IMR-90 (cell line): ENCODE data around the gene PLA2G2E. TPM values are rescaled to one million over a fixed set of nuclear protein-coding genes. Genes with fewer than 3 reads are reported as not detected.

Source experiments
- ATAC-seq: fragments of 200-7000 bp; cut with Tn5 transposase; 2 replicates; pipeline ENCODE4 v1.9.1; 2020; ENCODE audit warnings: low read depth, mild to moderate bottlenecking, moderate library complexity
- BruUV-seq: library from RNA; stranded (reverse); fragments of 400-500 nt; replicated peaks from 2 replicates; lab custom pipeline; 2021; lab: Mats Ljungman, UMichigan
- CTCF ChIA-PET: fragments of 300-600 bp; formaldehyde crosslinking; extraction: SDS; loops from one replicate; lab custom pipeline; 2021; ENCODE audit warnings: antibody characterized with exemption; lab: Yijun Ruan, JAX
- POLR2A ChIA-PET: fragments of 300-600 bp; sonication (Branson Sonifier 250); formaldehyde crosslinking; loops from one replicate; lab custom pipeline; 2022; ENCODE audit warnings: antibody characterized with exemption; ENCODE audit not compliant: unreplicated experiment; lab: Charles Lee
- DNase-seq: peaks from one replicate; pipeline ENCODE4 v3.0.0; 2013
- H2AFZ ChIP-seq: replicated peaks from 2 replicates; pipeline ENCODE3; 2013; ENCODE audit warnings: low read length, mild to moderate bottlenecking; ENCODE audit not compliant: poor library complexity
- H2AK5ac ChIP-seq: 2 replicates; pipeline ENCODE4 v1.6.1; 2013; ENCODE audit warnings: low read depth, low read length, inconsistent platforms
- H2AK9ac ChIP-seq: replicated peaks from 2 replicates; pipeline ENCODE3; 2013; ENCODE audit warnings: mild to moderate bottlenecking, low read depth, low read length, moderate library complexity; ENCODE audit not compliant: poor library complexity
- H2BK120ac ChIP-seq: 2 replicates; pipeline ENCODE4 v1.6.1; 2013; ENCODE audit warnings: low read depth, low read length, inconsistent platforms
- H2BK15ac ChIP-seq: 3 replicates; pipeline ENCODE4 v1.6.1; 2013; ENCODE audit warnings: low read depth, low read length, inconsistent platforms
- H2BK20ac ChIP-seq: 2 replicates; pipeline ENCODE4 v1.6.1; 2013; ENCODE audit warnings: low read depth, mild to moderate bottlenecking, inconsistent platforms, low read length, moderate library complexity
- H2BK5ac ChIP-seq: 2 replicates; pipeline ENCODE4 v1.6.1; 2013; ENCODE audit warnings: mild to moderate bottlenecking, low read depth, low read length, inconsistent platforms; ENCODE audit not compliant: poor library complexity, severe bottlenecking
- H3K14ac ChIP-seq: replicated peaks from 2 replicates; pipeline ENCODE4 v1.6.1; 2013; ENCODE audit warnings: low read depth, low read length, inconsistent platforms
- H3K18ac ChIP-seq: 2 replicates; pipeline ENCODE4 v1.6.1; 2013; ENCODE audit warnings: low read depth, low read length, control low read depth
- H3K23ac ChIP-seq: 2 replicates; pipeline ENCODE4 v1.6.1; 2013; ENCODE audit warnings: low read depth, low read length, inconsistent platforms
- H3K27ac ChIP-seq: 2 replicates; pipeline ENCODE4 v1.5.1; 2013; ENCODE audit warnings: mild to moderate bottlenecking, control low read depth, low read length; ENCODE audit not compliant: insufficient read depth
- H3K27me3 ChIP-seq: 2 replicates; pipeline ENCODE4 v1.6.1; 2013; ENCODE audit warnings: low read length; ENCODE audit not compliant: control insufficient read depth, insufficient read depth
- H3K36me3 ChIP-seq: 2 replicates; pipeline ENCODE4 v1.6.1; 2013; ENCODE audit warnings: low read length, mixed read lengths; ENCODE audit not compliant: control insufficient read depth, insufficient read depth
- H3K4ac ChIP-seq: 2 replicates; pipeline ENCODE4 v1.6.1; 2013; ENCODE audit warnings: low read depth, low read length, inconsistent platforms
- H3K4me1 ChIP-seq: 2 replicates; pipeline ENCODE4 v1.6.1; 2013; ENCODE audit warnings: low read length, mixed read lengths; ENCODE audit not compliant: control insufficient read depth, insufficient read depth
- H3K4me2 ChIP-seq: 2 replicates; pipeline ENCODE4 v1.6.1; 2013; ENCODE audit warnings: low read depth, mild to moderate bottlenecking, control low read depth, low read length, moderate library complexity
- H3K4me3 ChIP-seq: 2 replicates; pipeline ENCODE4 v1.5.1; 2013; ENCODE audit warnings: low read depth, mild to moderate bottlenecking, control low read depth, low read length, moderate library complexity; ENCODE audit not compliant: insufficient read depth
- H3K56ac ChIP-seq: 2 replicates; pipeline ENCODE4 v1.6.1; 2013; ENCODE audit warnings: low read length, inconsistent platforms; ENCODE audit not compliant: insufficient read depth; ENCODE audit errors: extremely low read depth
- H3K79me1 ChIP-seq, 2 experiments: 2 replicates each; pipeline ENCODE4 v1.6.1; 2013; ENCODE audit warnings: low read length in 2 of 2, inconsistent platforms in 1 of 2, low read depth in 1 of 2
- H3K9ac ChIP-seq: 2 replicates; pipeline ENCODE4 v1.6.1; 2013; ENCODE audit warnings: low read depth, low read length, control low read depth
- H3K9me1 ChIP-seq: 2 replicates; pipeline ENCODE4 v1.6.1; 2013; ENCODE audit warnings: low read length, inconsistent platforms; ENCODE audit not compliant: insufficient read depth
- H3K9me3 ChIP-seq: 2 replicates; pipeline ENCODE4 v1.6.1; 2013; ENCODE audit warnings: low read length; ENCODE audit not compliant: control insufficient read depth, insufficient read depth
- H4K20me1 ChIP-seq: 2 replicates; pipeline ENCODE4 v1.6.1; 2013; ENCODE audit warnings: low read length, inconsistent platforms; ENCODE audit not compliant: insufficient read depth
- H4K5ac ChIP-seq: 2 replicates; pipeline ENCODE4 v1.6.1; 2013; ENCODE audit warnings: mild to moderate bottlenecking, low read depth, low read length, control low read depth
- H4K8ac ChIP-seq, 2 experiments: 2 replicates each; pipeline ENCODE4 v1.6.1; 2013; ENCODE audit warnings: low read depth in 2 of 2, low read length in 2 of 2, control low read depth in 1 of 2, inconsistent platforms in 1 of 2
- H4K91ac ChIP-seq: 2 replicates; pipeline ENCODE4 v1.6.1; 2013; ENCODE audit warnings: low read depth, low read length, inconsistent platforms; ENCODE audit not compliant: insufficient read depth
- ELK1 ChIP-seq: fragments of 150-350 bp; IDR thresholded peaks from 2 replicates; pipeline ENCODE4 v1.6.1; 2016; ENCODE audit warnings: low read depth, mild to moderate bottlenecking, low read length, moderate library complexity, borderline replicate concordance
- FOS ChIP-seq: fragments of 150-350 bp; IDR thresholded peaks from 2 replicates; pipeline ENCODE4 v1.6.1; 2016; ENCODE audit warnings: low read depth, low read length
- MAFK ChIP-seq: IDR thresholded peaks from 2 replicates; pipeline ENCODE4 v1.6.1; 2012; ENCODE audit warnings: low read depth, low read length, improper control_type of control experiment
- MAZ ChIP-seq: IDR thresholded peaks from 2 replicates; pipeline ENCODE4 v1.6.1; 2012; ENCODE audit warnings: low read depth, mild to moderate bottlenecking, low read length, improper control_type of control experiment, moderate library complexity, borderline replicate concordance
- MXI1 ChIP-seq: IDR thresholded peaks from 2 replicates; pipeline ENCODE4 v1.6.1; 2012; ENCODE audit warnings: low read depth, mild to moderate bottlenecking, low read length, moderate library complexity, borderline replicate concordance
- POLR2A ChIP-seq: IDR thresholded peaks from 2 replicates; pipeline ENCODE4 v1.6.1; 2012; ENCODE audit warnings: mild to moderate bottlenecking, low read depth, low read length
- RAD21 ChIP-seq: IDR thresholded peaks from 2 replicates; pipeline ENCODE4 v1.6.1; 2012; ENCODE audit warnings: low read length, improper control_type of control experiment
- RFX5 ChIP-seq: IDR thresholded peaks from 2 replicates; pipeline ENCODE4 v1.8.0; 2012; ENCODE audit warnings: low read depth, mild to moderate bottlenecking, low read length, moderate library complexity
- WGBS, 2 experiments: methylation state at CpG; one replicate each; pipeline versions ENCODE4 v1.1.5 to v1.1.7; 2013; ENCODE audit warnings: missing lambda C conversion rate in 2 of 2; ENCODE audit not compliant: insufficient read length in 1 of 2; ENCODE audit errors: extremely low coverage in 2 of 2; 5-methylcytosine and 5-hydroxymethylcytosine counted together
- dilution Hi-C: fragments of 300-500 bp; cut with HindIII; formaldehyde crosslinking; loops from one replicate; pipeline ENCODE4 v1.14.3; 2018; ENCODE audit warnings: low sequenced_read_pairs; ENCODE audit not compliant: unreplicated experiment
- in situ Hi-C: fragments of 300-500 bp; cut with MboI; formaldehyde crosslinking; loops from 3 replicates; pipeline ENCODE4 v1.14.3; 2019; ENCODE audit warnings: low sequenced_read_pairs, inconsistent platforms, mixed read lengths
- intact Hi-C: fragments of 100-400 bp; cut with micrococcal nuclease; formaldehyde crosslinking; loops from 2 replicates; pipeline ENCODE4 v1.10.0; 2022
- polyA plus RNA-seq, 3 experiments: library from polyadenylated mRNA; depleted of rRNA; stranded (reverse); fragments of >200 nt; gene quantifications; 2 replicates each; pipeline ENCODE4 v1.2.3, GENCODE V29; 2012; ENCODE audit warnings: low replicate concordance in 1 of 3
- total RNA-seq: library from RNA; depleted of rRNA; stranded (reverse); fragments of >200 nt; gene quantifications from 2 replicates; pipeline ENCODE4 v1.2.3, GENCODE V29; 2012
- TF ChIP-seq, protein P1 (sequence below): fragments of 150-350 bp; IDR thresholded peaks from 2 replicates; pipeline ENCODE4 v1.6.1; 2017; ENCODE audit warnings: mild to moderate bottlenecking, antibody characterized with exemption, low read length, low read depth

PLA2G2E gene
- total and polyA plus RNA-seq, 2 of the 4 experiments (the other 2 are of a cell fraction), result not detected

DNA sequence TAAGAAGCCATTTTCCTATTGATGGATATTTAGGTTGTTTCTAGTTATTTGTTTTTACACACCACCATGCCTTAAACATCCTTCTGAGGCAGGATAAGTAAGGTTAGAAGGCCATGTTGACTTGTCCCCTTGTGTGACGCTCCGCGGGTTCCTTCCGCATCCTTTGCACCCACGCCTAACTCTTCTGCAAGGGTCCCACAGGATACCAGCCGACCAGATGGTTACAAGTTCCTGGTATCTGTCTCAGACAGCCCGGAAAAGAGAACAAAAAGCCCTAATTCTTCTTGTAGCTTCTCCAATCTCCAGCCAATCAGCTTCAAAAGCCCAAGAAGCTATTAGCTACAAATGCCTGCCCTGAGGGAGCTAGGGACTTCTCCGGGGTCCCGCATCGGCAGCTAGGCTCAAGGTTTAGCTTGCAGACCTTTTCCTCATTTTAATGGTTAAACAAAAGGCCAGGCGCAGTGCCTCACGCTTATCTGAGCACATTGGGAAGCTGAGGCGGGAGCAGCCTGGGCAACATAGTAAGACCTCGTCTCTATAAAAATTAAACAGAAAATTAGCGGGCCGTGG, 46.2 kb downstream of the PLA2G2E start:
- ChIA-PET POLR2A (no interaction called here), CTCF (interaction anchor here (0.6 kb wide), 1 partner anchor 613 kb away, joined by 3 read pairs; no protein-coding TSS in a partner anchor)
- in situ Hi-C loops, result no loop called here
- Histone ChIP-seq H3K36me3 (no peaks in the 10 kb centered on the region), H2AFZ (no peak overlapping the region), H2BK20ac (no peak overlapping the region), H4K91ac (no peak overlapping the region), H2BK120ac (no peak overlapping the region), H3K18ac (no peak overlapping the region), H4K8ac (no peak overlapping the region), H2AK9ac (no peak overlapping the region), H2BK5ac (no peak overlapping the region), H3K56ac (no peak overlapping the region), H3K4me1 (no peaks in the 10 kb centered on the region; the same call in 1 of the 2 replicates), H3K14ac (no peak overlapping the region), H4K20me1 (no peaks in the 10 kb centered on the region), H2AK5ac (no peak overlapping the region), H3K9ac (no peak overlapping the region), H2BK15ac (no peak overlapping the region), H3K27ac (no peak overlapping the region), H3K9me3 (no peaks in the 10 kb centered on the region), H4K5ac (no peak overlapping the region), H3K4ac (no peak overlapping the region), H3K27me3 (peaks cover 2% of the 10 kb centered on the region; the same call in 1 of the 2 replicates), H3K4me3 (no peak overlapping the region), H3K23ac (no peak overlapping the region), H3K79me1 (no peaks in the 10 kb centered on the region), H3K4me2 (no peak overlapping the region), H3K9me1 (0 out of 2 replicates have a peak, but pooled peaks cover 2% of the 10 kb centered on the region)
- DNase-seq (no peak), ATAC-seq (no peak)
- TF ChIP-seq RFX5 (no peak), MXI1 (no peak), POLR2A (no peak), MAZ (no peak), RAD21 (no peak), ELK1 (no peak), MAFK (no peak), FOS (no peak)
- TF ChIP-seq, protein P1, sequence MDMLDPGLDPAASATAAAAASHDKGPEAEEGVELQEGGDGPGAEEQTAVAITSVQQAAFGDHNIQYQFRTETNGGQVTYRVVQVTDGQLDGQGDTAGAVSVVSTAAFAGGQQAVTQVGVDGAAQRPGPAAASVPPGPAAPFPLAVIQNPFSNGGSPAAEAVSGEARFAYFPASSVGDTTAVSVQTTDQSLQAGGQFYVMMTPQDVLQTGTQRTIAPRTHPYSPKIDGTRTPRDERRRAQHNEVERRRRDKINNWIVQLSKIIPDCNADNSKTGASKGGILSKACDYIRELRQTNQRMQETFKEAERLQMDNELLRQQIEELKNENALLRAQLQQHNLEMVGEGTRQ, result no peak
- dilution Hi-C loops, result no loop called here
- intact Hi-C loops, result no loop called here
- 74% methylated on average over 3 of the region's 16 CpGs; no CpG with 5 or more reads in 1 of the 2 experiments for WGBS, 2 experiments
- no TSS peak for BruUV-seq
